ENCODE measurements around the gene USP10.
A peak's percentile ranks its signal among the peaks of the same experiment; 100 is the strongest.

USP10 gene

DNA sequence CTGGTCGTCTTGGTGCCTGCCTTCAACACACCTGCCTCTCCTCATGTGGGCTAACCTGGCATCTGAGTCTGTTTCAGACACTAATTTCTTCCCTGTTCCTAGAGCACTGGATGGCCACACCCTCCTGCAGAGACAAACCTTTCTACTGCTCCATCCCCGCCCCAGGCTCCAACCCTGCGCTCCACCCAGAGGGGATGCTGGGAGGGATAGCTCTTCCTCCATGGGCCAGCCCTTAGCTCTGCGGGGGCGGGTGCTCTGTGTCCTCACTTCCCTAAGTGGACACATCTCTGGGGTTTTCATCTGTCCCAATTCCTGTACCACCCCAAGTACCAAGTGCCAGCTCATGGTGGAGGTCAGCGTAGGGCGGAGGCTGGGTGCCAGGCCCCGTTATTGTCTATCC, 109.0 kb downstream of the USP10 start:
- DNase-seq = no peak

DNA sequence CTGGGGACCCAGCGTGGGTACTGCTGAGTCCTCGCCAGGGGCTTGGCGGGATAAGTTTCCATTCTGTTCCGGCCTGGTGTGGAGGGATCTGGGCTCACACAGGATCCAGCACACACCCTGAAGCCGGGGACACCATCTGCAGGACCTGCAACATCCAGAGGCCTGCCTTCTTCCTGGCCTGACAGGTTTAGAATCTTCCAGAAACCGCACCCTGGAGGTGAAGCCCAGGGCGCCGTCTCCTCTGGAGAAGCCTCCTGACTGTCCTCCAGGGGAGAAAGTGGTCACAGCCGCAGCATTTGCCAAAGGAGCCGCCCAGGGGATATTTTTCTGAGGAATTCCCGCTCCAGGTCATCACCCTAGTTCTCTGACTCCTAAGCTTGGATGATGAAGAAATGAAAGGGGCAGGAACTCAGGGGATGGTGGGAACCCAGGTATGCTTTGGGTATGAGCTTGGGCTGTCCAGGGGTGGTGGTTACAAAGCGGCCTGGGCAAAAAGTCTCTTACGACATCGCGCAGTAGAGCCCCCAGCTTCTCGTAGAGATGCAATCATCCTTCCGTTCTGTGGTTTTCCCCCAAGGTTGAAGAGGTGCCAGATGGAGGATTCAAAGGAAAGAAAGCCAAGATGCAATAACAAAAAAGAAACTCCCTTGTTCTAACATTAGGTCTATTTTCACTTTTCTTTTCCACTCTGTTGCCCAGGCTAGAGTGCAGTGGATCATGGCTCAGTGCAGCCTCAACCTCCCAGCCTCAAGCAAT, 110.9 kb downstream of the USP10 start:
- DNase-seq = peak; percentile 63

DNA sequence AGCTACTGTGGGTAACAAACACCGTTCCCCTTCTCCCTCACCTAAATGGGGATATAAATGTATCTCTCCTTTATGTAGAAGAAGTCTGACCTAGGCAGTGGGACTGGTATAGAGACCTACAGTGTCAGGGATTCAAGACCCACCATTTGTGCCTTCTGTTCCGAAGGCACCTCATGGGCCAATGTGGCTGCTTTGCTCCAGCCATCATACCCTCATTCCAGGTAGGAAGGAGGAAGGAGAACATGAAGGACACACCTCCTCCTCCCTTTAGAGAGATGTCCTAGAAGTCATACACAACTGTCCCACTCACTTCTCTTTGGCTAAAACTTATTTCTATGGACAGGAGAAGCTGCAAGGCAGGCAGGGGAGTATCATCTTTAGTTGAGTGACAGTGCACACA, 111.7 kb downstream of the USP10 start:
- DNase-seq = no peak

- DNase-seq = no peak
Measured at GRCh38 chr16:84813141-84813934, 113.5 kb downstream of the USP10 start.

DNA sequence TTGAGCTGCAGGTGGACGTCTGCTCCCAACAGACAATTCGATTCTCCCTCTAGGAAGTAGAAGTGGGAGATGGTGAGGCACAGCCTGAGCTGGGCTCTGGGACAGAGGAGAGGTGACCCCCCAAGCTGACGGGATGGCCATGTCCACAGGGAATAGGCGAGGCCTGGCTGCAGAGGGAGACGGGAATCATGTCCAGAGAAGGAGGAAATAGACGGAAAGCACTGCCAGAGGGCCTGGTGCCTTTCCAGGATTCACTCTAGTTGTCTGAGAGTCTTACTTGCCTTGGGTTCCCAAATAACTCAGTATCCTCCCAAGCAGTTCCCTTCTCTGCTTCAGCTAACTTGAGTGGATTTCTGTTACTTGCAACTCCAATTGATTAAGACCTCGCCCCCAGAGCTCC, 115.7 kb downstream of the USP10 start:
- no peak for DNase-seq

GRCh38 chr16:84816023-84816422, 116.2 kb downstream of the USP10 start:
- no peak for DNase-seq

DNA sequence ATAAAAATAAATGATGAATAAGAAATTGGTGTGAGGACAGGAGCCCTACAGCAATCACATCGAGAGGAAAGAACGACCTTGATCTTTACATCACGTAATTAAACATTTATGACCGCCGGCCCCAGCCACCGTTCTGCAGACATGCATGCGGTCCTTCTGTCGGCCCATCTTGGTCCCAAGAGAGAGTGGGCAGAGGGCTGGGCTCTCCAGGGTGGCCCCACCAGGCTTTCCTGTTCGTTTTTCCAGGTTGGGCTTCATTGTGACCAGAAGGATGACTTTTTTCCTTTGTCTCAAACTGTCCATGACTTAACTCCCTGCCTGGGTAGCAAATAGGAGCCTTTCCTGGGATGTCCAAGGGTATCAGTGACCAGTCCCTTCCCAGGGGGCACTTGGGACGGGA, 116.7 kb downstream of the USP10 start:
- no peak for DNase-seq

DNA sequence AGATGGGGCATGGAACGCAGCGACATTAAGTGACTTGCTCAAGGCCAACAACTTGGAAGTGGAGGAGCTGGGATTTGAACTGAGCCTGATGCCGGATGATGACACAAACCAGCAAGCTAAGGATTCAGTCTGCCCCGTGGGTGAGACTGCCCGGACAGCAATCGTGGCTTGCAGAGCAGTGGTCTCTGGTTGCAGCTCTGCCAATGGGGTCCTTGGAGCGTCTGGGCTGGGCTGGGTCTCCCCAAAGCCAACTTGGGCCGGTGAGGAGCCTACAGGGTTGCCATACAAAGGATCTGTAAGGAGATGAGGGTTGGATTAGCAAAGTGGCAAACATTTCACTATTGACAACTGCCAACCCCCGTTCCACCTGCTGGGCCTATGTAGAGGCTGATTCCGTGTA, 117.4 kb downstream of the USP10 start:
- no peak for DNase-seq

DNA sequence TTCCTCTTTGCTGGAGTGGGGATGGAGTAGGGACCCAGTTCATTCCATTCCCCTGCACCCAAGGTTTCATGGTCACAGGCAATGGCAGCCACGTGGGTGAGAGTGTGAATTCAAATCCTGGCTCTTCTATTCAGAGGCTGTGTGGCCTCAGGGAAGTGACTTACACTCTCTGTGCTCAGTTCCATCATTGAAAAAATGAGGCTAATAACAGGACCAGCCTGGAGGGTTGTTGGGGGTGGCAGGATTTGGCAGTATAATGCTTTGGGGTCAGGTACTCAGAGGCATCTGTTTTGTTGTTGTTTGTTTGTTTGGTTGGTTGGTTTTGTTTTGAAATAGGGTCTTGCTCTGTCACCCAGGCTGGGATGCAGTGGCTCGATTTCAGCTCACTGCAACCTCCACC, 117.8 kb downstream of the USP10 start:
- no peak for DNase-seq

- DNase-seq = no peak
Measured at GRCh38 chr16:84818133-84818532, 118.3 kb downstream of the USP10 start.

- DNase-seq = no peak
Measured at GRCh38 chr16:84818989-84819643, 119.3 kb downstream of the USP10 start.

GRCh38 chr16:84819644-84820304, 120.0 kb downstream of the USP10 start, which contains the start of gene CRISPLD2:
Gene CRISPLD2, plus strand, starts transcription at chr16:84819985. Its CDS starts 18,511 bp downstream, at chr16:84838496.
- peak; percentile 90 for DNase-seq

DNA sequence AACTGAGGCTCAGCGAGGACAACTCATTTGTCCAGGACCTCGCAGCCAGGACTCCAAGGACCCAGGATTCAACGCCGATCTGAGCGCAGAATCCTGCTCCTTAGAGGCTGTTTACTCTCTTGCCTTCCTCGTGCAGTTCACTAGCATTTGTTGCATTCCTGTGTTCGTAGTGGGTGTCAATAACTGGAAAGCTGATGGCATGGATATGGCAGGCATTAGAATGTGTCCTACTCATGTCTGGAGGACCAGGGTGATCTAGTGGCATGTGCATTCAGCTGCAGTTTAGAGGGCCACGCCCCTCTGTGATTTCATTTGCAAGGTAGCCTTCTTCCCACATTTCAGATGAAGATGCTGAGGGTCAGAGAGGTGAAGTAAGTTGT, 120.5 kb downstream of the USP10 start:
- peak; percentile 38 for DNase-seq

GRCh38 chr16:84820771-84821170, 121.0 kb downstream of the USP10 start:
- DNase-seq = no peak

- DNase-seq = no peak
Measured at GRCh38 chr16:84821179-84821578, 121.4 kb downstream of the USP10 start.

- DNase-seq = peak; percentile 46
Measured at GRCh38 chr16:84821728-84822689, 122.2 kb downstream of the USP10 start.

GRCh38 chr16:84822990-84823389, 123.2 kb downstream of the USP10 start:
- DNase-seq = no peak

GRCh38 chr16:84823484-84823883, 123.7 kb downstream of the USP10 start:
- no peak for DNase-seq

DNA sequence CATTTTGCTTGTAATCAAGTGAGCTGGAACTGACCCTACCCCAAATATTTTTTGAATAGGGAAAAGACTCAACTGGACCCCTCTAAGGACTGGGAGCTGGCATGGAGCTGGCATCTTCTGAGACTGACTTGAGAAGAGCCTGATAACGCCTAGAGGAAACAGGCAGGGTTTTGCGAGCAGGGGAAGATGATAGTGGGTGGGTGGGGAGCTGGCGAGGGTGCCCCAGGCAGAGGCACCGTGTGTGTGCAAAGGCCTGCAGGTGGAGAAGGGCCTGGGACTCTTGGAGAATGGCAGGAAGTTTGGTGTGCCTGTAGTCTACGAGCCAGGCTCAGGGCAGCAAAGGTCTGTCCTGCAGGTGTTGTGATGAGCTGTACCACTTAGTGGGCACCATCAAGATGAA, 124.1 kb downstream of the USP10 start:
- DNase-seq = no peak

- DNase-seq = no peak
Measured at GRCh38 chr16:84825896-84826557, 126.2 kb downstream of the USP10 start.

DNA sequence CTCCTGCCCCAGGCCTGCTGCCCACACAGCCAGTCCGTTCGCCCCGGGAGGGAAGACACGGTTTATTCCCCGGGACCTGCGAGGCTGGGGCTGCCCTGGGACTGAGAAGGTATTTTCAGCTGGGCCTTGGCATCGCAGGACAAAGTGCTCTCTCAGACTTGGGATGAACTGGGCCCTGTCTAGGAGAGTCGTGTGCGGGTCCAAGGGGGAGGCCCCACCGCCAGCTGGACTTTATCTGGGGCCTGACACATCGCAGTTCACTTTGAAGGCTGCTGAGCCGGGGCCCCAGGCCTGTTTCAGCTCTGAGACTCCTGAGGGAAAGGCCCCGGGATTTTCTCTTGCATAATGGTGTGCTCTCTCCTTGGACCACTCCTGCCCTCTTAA, 126.8 kb downstream of the USP10 start:
- DNase-seq = peak; percentile 23

Measured in fibroblast of skin of scalp (primary cell).